A549 (cell line): ENCODE data around the gene CDC73. TPM values are rescaled to one million over a fixed set of nuclear protein-coding genes. Genes with fewer than 3 reads are reported as not detected.
A peak's percentile ranks its signal among the peaks of the same experiment; 100 is the strongest.

Source experiments
- ATAC-seq, 2 experiments: fragments of 200-7000 bp in 1 of 2; fragments of >200 bp in 1 of 2; cut with Nextera tagmentation in 1 of 2; cut with Tn5 transposase in 1 of 2; 3 replicates each; pipeline versions ENCODE4 v1.8.0 to v1.9.1; 2018 to 2020; ENCODE audit warnings: mild to moderate bottlenecking in 1 of 2, moderate library complexity in 1 of 2
- CTCF ChIA-PET: fragments of 300-600 bp; sonication (Branson Sonifier 250); formaldehyde crosslinking; extraction: SDS; loops from one replicate; lab custom pipeline; 2021; ENCODE audit warnings: antibody characterized with exemption, inconsistent platforms; lab: Yijun Ruan, JAX
- POLR2A ChIA-PET: fragments of 350-600 bp; formaldehyde crosslinking; extraction: SDS; loops from one replicate; lab custom pipeline; 2021; ENCODE audit warnings: antibody characterized with exemption, inconsistent platforms; lab: Yijun Ruan, JAX
- DNase-seq, 2 experiments: peaks; one replicate each; pipeline versions ENCODE4 v3.0.0 to v3.0.0-alpha.2; 2011 to 2016; ENCODE audit warnings: low read depth in 1 of 2, low spot score in 1 of 2
- FAIRE-seq: peaks from 2 replicates; lab custom pipeline; 2011; peaks lifted over from hg19 to GRCh38; lab: Jason Lieb, UNC
- H3K27ac ChIP-seq, 2 experiments: fragments of >200 bp; sonication (Bioruptor Twin); formaldehyde crosslinking; 3 replicates each; pipeline ENCODE4 v1.5.1; 2016 to 2017
- H3K4me1 ChIP-seq: fragments of >200 bp; sonication (Bioruptor Twin); formaldehyde crosslinking; 3 replicates; pipeline ENCODE4 v1.6.1; 2016
- H3K4me2 ChIP-seq: fragments of >200 bp; sonication (Bioruptor Twin); formaldehyde crosslinking; 3 replicates; pipeline ENCODE4 v1.6.1; 2016
- H3K4me3 ChIP-seq: fragments of >200 bp; sonication (Bioruptor Twin); formaldehyde crosslinking; 3 replicates; pipeline ENCODE4 v1.5.1; 2016
- H3K9me3 ChIP-seq: fragments of >200 bp; sonication (Bioruptor Twin); formaldehyde crosslinking; 3 replicates; pipeline ENCODE4 v1.6.1; 2016
- BCL3 ChIP-seq: fragments of >200 bp; sonication (Bioruptor Twin); formaldehyde crosslinking; IDR thresholded peaks from 3 replicates; pipeline ENCODE4 v1.6.1; 2016
- BHLHE40 ChIP-seq: IDR thresholded peaks from 2 replicates; pipeline ENCODE4 v1.6.1; 2012; ENCODE audit warnings: low read depth, low read length, inconsistent platforms
- CBX2 ChIP-seq: fragments of 200-600 bp; sonication (generic); IDR thresholded peaks from 2 replicates; pipeline ENCODE4 v1.6.1; 2016; ENCODE audit warnings: low read depth, mild to moderate bottlenecking, borderline replicate concordance
- CBX8 ChIP-seq: fragments of 200-600 bp; sonication (generic); IDR thresholded peaks from 2 replicates; pipeline ENCODE4 v1.6.1; 2016
- CEBPB ChIP-seq, 2 experiments: fragments of >200 bp in 1 of 2; sonication (Bioruptor Twin) in 1 of 2; formaldehyde crosslinking in 1 of 2; IDR thresholded peaks; 2 replicates each; pipeline ENCODE4 v1.6.1; 2012 to 2016
- CHD2 ChIP-seq: fragments of 150-350 bp; IDR thresholded peaks from 2 replicates; pipeline ENCODE4 v1.6.1; 2014; ENCODE audit warnings: low read length; ENCODE audit not compliant: partially characterized antibody
- CHD4 ChIP-seq: fragments of 200-600 bp; sonication (generic); IDR thresholded peaks from 2 replicates; pipeline ENCODE4 v1.6.1; 2016; ENCODE audit warnings: antibody characterized with exemption, mild to moderate bottlenecking, borderline replicate concordance
- EP300 ChIP-seq, 2 experiments: fragments of >200 bp; sonication (Bioruptor Twin); formaldehyde crosslinking; IDR thresholded peaks; 2 replicates in 1 of 2; 3 replicates in 1 of 2; pipeline ENCODE4 v1.6.1; 2016 to 2017
- FOSB ChIP-seq: fragments of 250-450 bp; sonication (Bioruptor Pico); IDR thresholded peaks from 2 replicates; pipeline ENCODE4 v1.5.0; 2020; ENCODE audit warnings: mild to moderate bottlenecking, moderate library complexity
- FOXS1 ChIP-seq: fragments of 250-450 bp; sonication (Bioruptor Pico); IDR thresholded peaks from 2 replicates; pipeline ENCODE4 v1.5.0; 2020; ENCODE audit warnings: mild to moderate bottlenecking, moderate library complexity
- GATA3 ChIP-seq: IDR thresholded peaks from 2 replicates; pipeline ENCODE4 v1.6.1; 2012; ENCODE audit warnings: borderline replicate concordance
- HES2 ChIP-seq: fragments of >200 bp; sonication (Bioruptor Twin); formaldehyde crosslinking; IDR thresholded peaks from 2 replicates; pipeline ENCODE4 v1.6.1; 2016
- HOXA7 ChIP-seq: fragments of 250-450 bp; sonication (Bioruptor Pico); IDR thresholded peaks from 2 replicates; pipeline ENCODE4 v1.5.0; 2020; ENCODE audit warnings: mild to moderate bottlenecking, moderate library complexity
- JUN ChIP-seq, 2 experiments: fragments of >200 bp; sonication (Bioruptor Twin); formaldehyde crosslinking; IDR thresholded peaks; 2 replicates in 1 of 2; 3 replicates in 1 of 2; pipeline ENCODE4 v1.6.1; 2016 to 2017
- KDM1A ChIP-seq: fragments of 200-600 bp; sonication (generic); IDR thresholded peaks from 2 replicates; pipeline ENCODE4 v1.6.1; 2016; ENCODE audit warnings: low read depth, mild to moderate bottlenecking
- KDM5A ChIP-seq: fragments of 200-600 bp; sonication (generic); IDR thresholded peaks from 2 replicates; pipeline ENCODE4 v1.6.1; 2016; ENCODE audit warnings: antibody characterized with exemption, mild to moderate bottlenecking
- MYC ChIP-seq: IDR thresholded peaks from 2 replicates; pipeline ENCODE4 v1.6.1; 2012; ENCODE audit warnings: mild to moderate bottlenecking, inconsistent platforms, low read length, improper control_type of control experiment, borderline replicate concordance
- NFE2L2 ChIP-seq: fragments of 150-350 bp; conservative IDR thresholded peaks from 2 replicates; pipeline ENCODE4 v1.6.1; 2014; ENCODE audit warnings: low read length
- NR3C1 ChIP-seq: fragments of >200 bp; sonication (Bioruptor Twin); formaldehyde crosslinking; IDR thresholded peaks from 3 replicates; pipeline ENCODE4 v1.6.1; 2017
- PHF8 ChIP-seq: fragments of 200-600 bp; sonication (generic); IDR thresholded peaks from 2 replicates; pipeline ENCODE4 v1.6.1; 2016; ENCODE audit warnings: low read depth, mild to moderate bottlenecking, antibody characterized with exemption, moderate library complexity, borderline replicate concordance
- RAD21 ChIP-seq, 2 experiments: fragments of >200 bp in 1 of 2; sonication (Bioruptor Twin) in 1 of 2; formaldehyde crosslinking in 1 of 2; IDR thresholded peaks in 1 of 2; conservative IDR thresholded peaks in 1 of 2; 2 replicates in 1 of 2; 3 replicates in 1 of 2; pipeline ENCODE4 v1.6.1; 2012 to 2018; ENCODE audit warnings: inconsistent platforms in 1 of 2
- RARB ChIP-seq: fragments of 250-450 bp; sonication (Bioruptor Pico); IDR thresholded peaks from 2 replicates; pipeline ENCODE4 v1.8.0; 2021; ENCODE audit warnings: mild to moderate bottlenecking, moderate library complexity
- RCOR1 ChIP-seq: fragments of 150-350 bp; IDR thresholded peaks from 2 replicates; pipeline ENCODE4 v1.6.1; 2014; ENCODE audit warnings: antibody characterized with exemption, low read length, low read depth
- RFX5 ChIP-seq: fragments of 450-650 bp; IDR thresholded peaks from 2 replicates; pipeline ENCODE4 v1.7.1; 2014; ENCODE audit warnings: antibody characterized with exemption, mild to moderate bottlenecking, moderate library complexity
- RNF2 ChIP-seq: fragments of 200-600 bp; sonication (generic); IDR thresholded peaks from 2 replicates; pipeline ENCODE4 v1.6.1; 2016; ENCODE audit warnings: low read depth, mild to moderate bottlenecking, antibody characterized with exemption, moderate library complexity, borderline replicate concordance
- SREBF2 ChIP-seq: fragments of 450-650 bp; IDR thresholded peaks from 2 replicates; pipeline ENCODE4 v1.6.1; 2014; ENCODE audit warnings: mild to moderate bottlenecking, moderate library complexity
- TFCP2L1 ChIP-seq: fragments of 250-450 bp; sonication (Bioruptor Pico); IDR thresholded peaks from 2 replicates; pipeline ENCODE4 v1.5.0; 2021; ENCODE audit warnings: mild to moderate bottlenecking
- TP53 ChIP-seq: fragments of 250-450 bp; sonication (Bioruptor Pico); IDR thresholded peaks from 2 replicates; pipeline ENCODE4 v1.5.0; 2021; ENCODE audit warnings: mild to moderate bottlenecking, moderate library complexity
- ZNF302 ChIP-seq: fragments of 250-450 bp; sonication (Bioruptor Pico); IDR thresholded peaks from 2 replicates; pipeline ENCODE4 v1.9.0; 2021; ENCODE audit warnings: inconsistent platforms, mild to moderate bottlenecking, moderate library complexity
- ZSCAN20 ChIP-seq: fragments of 250-450 bp; sonication (Bioruptor Pico); IDR thresholded peaks from 2 replicates; pipeline ENCODE4 v1.8.0; 2022; ENCODE audit warnings: mild to moderate bottlenecking, moderate library complexity
- WGBS: methylation state at CpG from one replicate; pipeline ENCODE4 v1.1.6; 2017; ENCODE audit errors: missing lambda C conversion rate; 5-methylcytosine and 5-hydroxymethylcytosine counted together
- polyA plus RNA-seq, 4 experiments: library from polyadenylated mRNA; depleted of rRNA in 3 of 4; stranded (reverse); fragments of >200 nt; fragmentation: RNase III in 1 of 4; extraction: RNeasy Plus Mini Kit Qiagen cat#74134 plus additional on column Dnase treatment in 1 of 4; gene quantifications; 2 replicates in 3 of 4; 3 replicates in 1 of 4; pipeline ENCODE4 v1.2.3, GENCODE V29; 2011 to 2017

CDC73 gene
- polyA plus RNA-seq, 2 of the 4 experiments (the other 2 are of a cell fraction) = 42.2 to 77.9 TPM

- no peak for ATAC-seq
- H3K4me3 ChIP-seq = no peak overlapping the region
- peak; percentile 43 for FAIRE-seq
- ChIA-PET CTCF (interaction anchor here (0.8 kb wide), 1 partner anchor 11 kb away, joined by 3 read pairs; no protein-coding TSS in a partner anchor), POLR2A (interaction anchor here (0.9 kb wide), 1 partner anchor 14 kb away, joined by 6 read pairs; no protein-coding TSS in a partner anchor)
- WGBS = 91% methylated on average over 1 of the region's 1 CpG
- no peaks in the 10 kb centered on the region for H3K4me1 ChIP-seq
- H3K4me2 ChIP-seq = no peak overlapping the region
- H3K27ac ChIP-seq = no peak overlapping the region
- no peak for DNase-seq
- no peaks in the 10 kb centered on the region for H3K9me3 ChIP-seq
- TF ChIP-seq HES2 = no peak
- TF ChIP-seq NFE2L2 = no peak
- no peak for TF ChIP-seq RARB (CRISPR knock-in tag)
- no peak for TF ChIP-seq CHD2
Observed at GRCh38 chr1:193085263-193085662, 36.6 kb upstream of the CDC73 start.

GRCh38 chr1:193086342-193086741 is 35.5 kb upstream of the CDC73 start:
- CTCF ChIA-PET = interaction anchor here (0.7 to 0.9 kb wide), 2 partner anchors 18 to 35 kb away, joined by 3 to 4 read pairs; partner anchors contain the start of gene CDC73

GRCh38 chr1:193087893-193088292 is 33.9 kb upstream of the CDC73 start:
- DNase-seq (no peak), ATAC-seq (peak in 1 of 2 experiments; percentile 34; a peak in 2 of 6 replicates), FAIRE-seq (no peak)
- POLR2A ChIA-PET = interaction anchor here (1.0 kb wide), 1 partner anchor 17 kb away, joined by 5 read pairs; the partner anchor contains the start of gene GLRX2
- Histone ChIP-seq H3K4me2 (no peak overlapping the region), H3K4me1 (no peaks in the 10 kb centered on the region), H3K4me3 (no peak overlapping the region), H3K9me3 (no peaks in the 10 kb centered on the region), H3K27ac (no peak overlapping the region)
- 68% methylated on average over 3 of the region's 3 CpGs for WGBS
- CTCF ChIA-PET = interaction anchor here (0.6 kb wide), 1 partner anchor 68 kb away, joined by 3 read pairs; no protein-coding TSS in a partner anchor
- TF ChIP-seq CBX2 = no peak
- no peak for TF ChIP-seq KDM5A
- no peak for TF ChIP-seq NR3C1
- TF ChIP-seq TP53 (CRISPR knock-in tag) = no peak
- no peak for TF ChIP-seq NFE2L2
- TF ChIP-seq HOXA7 (CRISPR knock-in tag) = no peak
- no peak for TF ChIP-seq BCL3
- no peak for TF ChIP-seq CEBPB (IDR thresholded peaks at IDR 0.05)
- TF ChIP-seq JUN (IDR thresholded peaks at IDR 0.05) = no peak
- TF ChIP-seq ZSCAN20 (CRISPR knock-in tag) = no peak
- no peak for TF ChIP-seq GATA3
- no peak for TF ChIP-seq SREBF2
- TF ChIP-seq EP300 (IDR thresholded peaks at IDR 0.05) = no peak
- no peak for TF ChIP-seq MYC
- TF ChIP-seq FOXS1 = no peak
- TF ChIP-seq PHF8 = no peak
- no peak for TF ChIP-seq FOSB
- no peak for TF ChIP-seq CHD4
- TF ChIP-seq RFX5 = no peak
- no peak for TF ChIP-seq KDM1A

More at GRCh38 chr1:193086342-193086741, 35.5 kb upstream of the CDC73 start:
- Histone ChIP-seq H3K4me1 (no peaks in the 10 kb centered on the region), H3K4me2 (no peak overlapping the region), H3K4me3 (no peak overlapping the region), H3K9me3 (no peaks in the 10 kb centered on the region), H3K27ac (no peak overlapping the region)
- no peak for DNase-seq
- 77% methylated on average over 3 of the region's 3 CpGs for WGBS
- ATAC-seq = no peak
- POLR2A ChIA-PET = no interaction called here
- no peak for TF ChIP-seq CEBPB (IDR thresholded peaks at IDR 0.05)
- TF ChIP-seq MYC = no peak
- TF ChIP-seq RAD21 (conservative IDR thresholded peaks at IDR 0.05 in 1 of 2, IDR thresholded peaks at IDR 0.05 in 1 of 2) = no peak
- TF ChIP-seq ZNF302 (CRISPR knock-in tag) = no peak
- TF ChIP-seq TFCP2L1 = no peak
- TF ChIP-seq TP53 (CRISPR knock-in tag) = no peak
- TF ChIP-seq CBX2 = no peak
- TF ChIP-seq NFE2L2 = no peak
- no peak for TF ChIP-seq RNF2
- no peak for TF ChIP-seq BHLHE40
- no peak for TF ChIP-seq RCOR1
- no peak for TF ChIP-seq SREBF2
- no peak for TF ChIP-seq CBX8
- FAIRE-seq = no peak
